Caco-2 (cell line): ENCODE results near the gene ZNF474. TPM values are rescaled to one million over a fixed set of nuclear protein-coding genes. Genes with fewer than 3 reads are reported as not detected.

Source experiments
- BruUV-seq: library from RNA; stranded (reverse); fragments of 400-500 nt; replicated peaks from 2 replicates; lab custom pipeline; 2021; lab: Mats Ljungman, UMichigan
- CTCF ChIA-PET: fragments of 300-600 bp; sonication (Branson Sonifier 250); formaldehyde crosslinking; loops from one replicate; lab custom pipeline; 2022; ENCODE audit warnings: antibody characterized with exemption; lab: Charles Lee
- POLR2A ChIA-PET: fragments of 300-600 bp; sonication (Branson Sonifier 250); formaldehyde crosslinking; loops from one replicate; lab custom pipeline; 2022; ENCODE audit warnings: antibody characterized with exemption; lab: Charles Lee
- DNase-seq, 2 experiments: peaks; one replicate each; pipeline versions ENCODE4 v3.0.0 to v3.0.0-alpha.2; 2020 to 2022
- H3K27me3 ChIP-seq: replicated peaks from 2 replicates; pipeline ENCODE4 v1.6.0; 2011; ENCODE audit warnings: low read length; ENCODE audit not compliant: control insufficient read depth, insufficient read depth
- H3K36me3 ChIP-seq: 2 replicates; pipeline ENCODE4 v1.5.1; 2011; ENCODE audit warnings: low read length; ENCODE audit not compliant: control insufficient read depth, insufficient read depth
- H3K4me1 ChIP-seq: fragments of 250-450 bp; sonication (Bioruptor Pico); 2 replicates; pipeline ENCODE4 v1.5.1; 2020; ENCODE audit warnings: mild to moderate bottlenecking
- H3K4me3 ChIP-seq: 2 replicates; pipeline ENCODE4 v1.5.1; 2011; ENCODE audit warnings: low read depth, mild to moderate bottlenecking, control low read depth, low read length
- H3K9me3 ChIP-seq: fragments of 250-450 bp; sonication (Bioruptor Pico); 2 replicates; pipeline ENCODE4 v1.5.1; 2020; ENCODE audit warnings: mild to moderate bottlenecking, moderate library complexity
- H3K27ac Mint-ChIP-seq: one replicate; pipeline ENCODE4 v1.8.0; 2022; ENCODE audit warnings: mixed read lengths; ENCODE audit not compliant: unreplicated experiment
- H3K27me3 Mint-ChIP-seq: one replicate; pipeline ENCODE4 v1.8.0; 2022; ENCODE audit warnings: mixed read lengths; ENCODE audit not compliant: insufficient read depth, unreplicated experiment
- H3K36me3 Mint-ChIP-seq: one replicate; pipeline ENCODE4 v1.8.0; 2022; ENCODE audit warnings: mild to moderate bottlenecking, mixed read lengths; ENCODE audit not compliant: insufficient read depth, unreplicated experiment
- H3K4me1 Mint-ChIP-seq: one replicate; pipeline ENCODE4 v1.8.0; 2022; ENCODE audit warnings: low read depth, mixed read lengths; ENCODE audit not compliant: unreplicated experiment
- H3K4me3 Mint-ChIP-seq: one replicate; pipeline ENCODE4 v1.8.0; 2022; ENCODE audit warnings: mild to moderate bottlenecking, moderate library complexity, mixed read lengths; ENCODE audit not compliant: unreplicated experiment
- H3K9me3 Mint-ChIP-seq: one replicate; pipeline ENCODE4 v1.8.0; 2022; ENCODE audit warnings: mixed read lengths; ENCODE audit not compliant: unreplicated experiment
- intact Hi-C: fragments of 100-400 bp; cut with micrococcal nuclease; formaldehyde crosslinking; loops from one replicate; pipeline ENCODE4 v1.10.0; 2022; ENCODE audit not compliant: unreplicated experiment
- total RNA-seq: library from RNA; stranded (reverse); gene quantifications from 2 replicates; pipeline ENCODE4 v1.2.3, GENCODE V29; 2022
- TF ChIP-seq, protein P1 (sequence below), 2 experiments: fragments of 200-600 bp in 1 of 2; IDR thresholded peaks; 1 replicate in 1 of 2; 2 replicates in 1 of 2; pipeline versions ENCODE4 v1.5.1 to v1.8.0; 2011 to 2022; ENCODE audit warnings: antibody characterized with exemption in 1 of 2, control low read depth in 1 of 2, inconsistent platforms in 1 of 2, low read depth in 1 of 2, low read length in 1 of 2, mild to moderate bottlenecking in 1 of 2, moderate library complexity in 1 of 2; ENCODE audit not compliant: insufficient read depth in 1 of 2, severe bottlenecking in 1 of 2, unreplicated experiment in 1 of 2

The ZNF474 gene
- total RNA-seq, 1 experiment from 2014 or later, result not detected

DNA sequence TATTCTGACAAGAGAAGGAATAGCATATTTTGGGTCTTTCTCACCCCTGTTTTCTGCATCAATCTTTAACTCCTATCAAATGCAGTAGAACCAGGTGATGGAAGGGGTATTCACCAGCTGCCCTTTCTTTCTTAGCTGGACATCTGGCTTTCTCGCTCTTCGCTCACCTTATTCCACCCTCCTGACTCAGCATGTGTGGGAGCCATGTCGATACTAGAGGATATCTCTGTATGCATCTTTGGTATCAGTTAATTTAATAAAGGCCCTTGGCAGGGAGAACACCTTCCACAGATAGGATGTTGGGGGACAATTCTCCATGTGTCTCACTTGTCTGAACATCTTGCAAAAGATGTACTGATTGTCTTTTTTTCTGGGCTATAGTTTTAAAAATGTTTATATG lies 71.5 kb downstream of the ZNF474 start:
- H3K9me3 Mint-ChIP-seq, result no peaks in the 10 kb centered on the region
- POLR2A ChIA-PET, result no interaction called here
- no peaks in the 10 kb centered on the region for H3K36me3 ChIP-seq
- intact Hi-C loops, result no loop called here
- BruUV-seq, result no TSS peak
- TF ChIP-seq, protein P1, sequence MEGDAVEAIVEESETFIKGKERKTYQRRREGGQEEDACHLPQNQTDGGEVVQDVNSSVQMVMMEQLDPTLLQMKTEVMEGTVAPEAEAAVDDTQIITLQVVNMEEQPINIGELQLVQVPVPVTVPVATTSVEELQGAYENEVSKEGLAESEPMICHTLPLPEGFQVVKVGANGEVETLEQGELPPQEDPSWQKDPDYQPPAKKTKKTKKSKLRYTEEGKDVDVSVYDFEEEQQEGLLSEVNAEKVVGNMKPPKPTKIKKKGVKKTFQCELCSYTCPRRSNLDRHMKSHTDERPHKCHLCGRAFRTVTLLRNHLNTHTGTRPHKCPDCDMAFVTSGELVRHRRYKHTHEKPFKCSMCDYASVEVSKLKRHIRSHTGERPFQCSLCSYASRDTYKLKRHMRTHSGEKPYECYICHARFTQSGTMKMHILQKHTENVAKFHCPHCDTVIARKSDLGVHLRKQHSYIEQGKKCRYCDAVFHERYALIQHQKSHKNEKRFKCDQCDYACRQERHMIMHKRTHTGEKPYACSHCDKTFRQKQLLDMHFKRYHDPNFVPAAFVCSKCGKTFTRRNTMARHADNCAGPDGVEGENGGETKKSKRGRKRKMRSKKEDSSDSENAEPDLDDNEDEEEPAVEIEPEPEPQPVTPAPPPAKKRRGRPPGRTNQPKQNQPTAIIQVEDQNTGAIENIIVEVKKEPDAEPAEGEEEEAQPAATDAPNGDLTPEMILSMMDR (IDR thresholded peaks at IDR 0.05; ENCODE audit: insufficient read depth in 1 of 2, low read depth in 1 of 2, low read length in 1 of 2, severe bottlenecking in 1 of 2, unreplicated experiment in 1 of 2), result no peak
- no peak overlapping the region for H3K27ac Mint-ChIP-seq
- no peaks in the 10 kb centered on the region for H3K9me3 ChIP-seq
- DNase-seq, result no peak
- H3K4me3 Mint-ChIP-seq, result no peak overlapping the region
- no peaks in the 10 kb centered on the region for H3K36me3 Mint-ChIP-seq
- no peak overlapping the region for H3K4me3 ChIP-seq
- no peaks in the 10 kb centered on the region for H3K27me3 ChIP-seq
- CTCF ChIA-PET, result interaction anchor here (0.6 kb wide), 1 partner anchor 294 kb away, joined by 3 read pairs; no protein-coding TSS in a partner anchor
- H3K27me3 Mint-ChIP-seq, result no peaks in the 10 kb centered on the region
- 0 out of 2 replicates have a peak, but pooled peaks cover 3% of the 10 kb centered on the region for H3K4me1 ChIP-seq
- H3K4me1 Mint-ChIP-seq, result no peaks in the 10 kb centered on the region

DNA sequence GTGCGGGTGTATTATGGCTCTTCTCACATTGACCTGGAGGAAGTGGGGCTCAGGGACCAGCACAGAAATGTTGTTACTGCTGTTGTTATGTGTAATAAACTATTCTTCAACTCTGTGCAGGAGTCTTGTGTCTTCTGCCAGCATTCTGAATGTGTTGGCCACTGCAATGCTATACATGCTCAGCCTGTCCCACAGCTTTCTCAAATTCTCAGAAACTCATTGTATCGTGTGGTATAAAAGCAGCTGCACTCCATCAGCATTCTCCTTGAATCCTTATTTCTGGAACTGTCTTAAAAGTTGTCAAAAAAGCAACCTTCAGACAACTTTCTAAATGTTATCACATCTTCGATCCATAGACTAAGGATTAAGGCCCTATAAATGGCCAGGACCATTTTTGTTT lies 72.0 kb downstream of the ZNF474 start:
- Mint-ChIP-seq H3K36me3 (no peaks in the 10 kb centered on the region), H3K4me1 (no peaks in the 10 kb centered on the region)
- CTCF ChIA-PET, result no interaction called here

DNA sequence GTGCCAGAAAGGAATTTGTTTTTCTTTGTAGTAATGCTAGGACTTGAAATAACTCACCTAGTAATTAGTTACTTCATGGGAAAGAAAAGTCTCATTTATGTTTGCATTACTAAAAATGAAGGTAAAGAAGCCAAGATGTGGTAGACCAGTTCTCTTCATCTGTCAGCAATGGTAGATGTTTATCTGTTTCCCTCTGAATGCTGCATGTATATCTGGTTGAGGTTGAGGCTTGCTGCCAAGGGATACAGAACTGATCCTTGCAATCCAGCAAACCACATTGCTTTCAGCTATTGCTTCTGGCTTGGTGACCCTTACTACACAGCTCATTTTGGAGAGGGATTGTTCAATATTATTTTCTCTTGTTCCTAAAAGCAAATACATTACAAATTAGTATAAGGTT lies 73.6 kb downstream of the ZNF474 start:
- intact Hi-C loops, result no loop called here
- BruUV-seq, result no TSS peak
- ChIA-PET POLR2A (no interaction called here), CTCF (no interaction called here)
- Histone ChIP-seq H3K27me3 (no peaks in the 10 kb centered on the region), H3K9me3 (no peaks in the 10 kb centered on the region), H3K36me3 (no peaks in the 10 kb centered on the region), H3K4me3 (no peak overlapping the region), H3K4me1 (0 out of 2 replicates have a peak, but pooled peaks cover 3% of the 10 kb centered on the region)
- DNase-seq, result no peak
- Mint-ChIP-seq H3K36me3 (no peaks in the 10 kb centered on the region), H3K4me1 (no peaks in the 10 kb centered on the region), H3K27me3 (peaks cover 5% of the 10 kb centered on the region), H3K9me3 (no peaks in the 10 kb centered on the region), H3K4me3 (no peak overlapping the region), H3K27ac (no peak overlapping the region)
- TF ChIP-seq, protein P1 (IDR thresholded peaks at IDR 0.05; ENCODE audit: insufficient read depth in 1 of 2, low read depth in 1 of 2, low read length in 1 of 2, severe bottlenecking in 1 of 2, unreplicated experiment in 1 of 2), result no peak

More for the DNA sequence above, 72.0 kb downstream of the ZNF474 start:
- Mint-ChIP-seq H3K9me3 (no peaks in the 10 kb centered on the region), H3K27ac (no peak overlapping the region), H3K4me3 (no peak overlapping the region), H3K27me3 (no peaks in the 10 kb centered on the region)
- Histone ChIP-seq H3K9me3 (no peaks in the 10 kb centered on the region), H3K36me3 (no peaks in the 10 kb centered on the region), H3K27me3 (no peaks in the 10 kb centered on the region), H3K4me1 (0 out of 2 replicates have a peak, but pooled peaks cover 3% of the 10 kb centered on the region), H3K4me3 (no peak overlapping the region)
- no TSS peak for BruUV-seq
- DNase-seq, result no peak
- intact Hi-C loops, result no loop called here
- POLR2A ChIA-PET, result no interaction called here
- TF ChIP-seq, protein P1 (IDR thresholded peaks at IDR 0.05; ENCODE audit: insufficient read depth in 1 of 2, low read depth in 1 of 2, low read length in 1 of 2, severe bottlenecking in 1 of 2, unreplicated experiment in 1 of 2), result no peak

Other genes with a start within 250 kb of the ZNF474 start
- 14.1 and 14.3 TPM in 2 replicates for gene SRFBP1, start 167.6 kb upstream of the ZNF474 start, total RNA-seq
- 4.5 and 4.9 TPM in 2 replicates for gene LOX, start 51.3 kb upstream of the ZNF474 start, total RNA-seq
- gene SNCAIP, start 182.7 kb downstream of the ZNF474 start, total RNA-seq, result 1.0 and 1.2 TPM in 2 replicates